HepG2 (cell line): ENCODE results near the gene MBD3L5. TPM values are rescaled to one million over a fixed set of nuclear protein-coding genes. Genes with fewer than 3 reads are reported as not detected.

Experiments used
- ATAC-seq: fragments of 200-7000 bp; cut with Tn5 transposase; 3 replicates; pipeline ENCODE4 v1.9.1; 2020; ENCODE audit warnings: mild to moderate bottlenecking, moderate library complexity
- BruUV-seq: library from RNA; stranded (reverse); fragments of 400-500 nt; replicated peaks from 2 replicates; lab custom pipeline; 2021; lab: Mats Ljungman, UMichigan
- CTCF ChIA-PET: fragments of 300-600 bp; formaldehyde crosslinking; extraction: SDS; loops from one replicate; lab custom pipeline; 2021; ENCODE audit warnings: low total read pairs, inconsistent platforms, low intra/inter-chr PET ratio; lab: Yijun Ruan, JAX
- POLR2A ChIA-PET: fragments of 350-600 bp; sonication (Branson Sonifier 250); formaldehyde crosslinking; loops from one replicate; lab custom pipeline; 2020; ENCODE audit warnings: antibody characterized with exemption, inconsistent platforms; lab: Yijun Ruan, JAX
- DNase-seq: peaks from one replicate; pipeline ENCODE4 v3.0.0-alpha.2; 2015; ENCODE audit warnings: low spot score
- FAIRE-seq: peaks from 3 replicates; lab custom pipeline; 2011; peaks lifted over from hg19 to GRCh38; lab: Jason Lieb, UNC
- H2AFZ ChIP-seq: one replicate; pipeline ENCODE4 v1.6.1; 2011; ENCODE audit warnings: low read length, inconsistent platforms
- H3K27ac ChIP-seq: fragments of 300-600 bp; 3 replicates; pipeline ENCODE4 v1.8.0; 2011; ENCODE audit warnings: mixed run types, mild to moderate bottlenecking, mixed read lengths, low read length, inconsistent platforms; ENCODE audit not compliant: insufficient read depth; ENCODE audit errors: extremely low read length
- H3K27me3 ChIP-seq, 2 experiments: fragments of 200-600 bp in 1 of 2; 2 replicates in 1 of 2; 3 replicates in 1 of 2; pipeline versions ENCODE4 v1.6.0 to v1.8.0; 2011; ENCODE audit warnings: low read length in 2 of 2, mild to moderate bottlenecking in 2 of 2, moderate library complexity in 2 of 2, inconsistent platforms in 1 of 2; ENCODE audit not compliant: insufficient read depth in 2 of 2, control insufficient read depth in 1 of 2
- H3K36me3 ChIP-seq, 2 experiments: fragments of 200-600 bp in 1 of 2; replicated peaks in 1 of 2; 2 replicates in 1 of 2; 3 replicates in 1 of 2; pipeline versions ENCODE4 v1.5.1 to v1.8.0; 2011; ENCODE audit warnings: low read length in 2 of 2, inconsistent platforms in 1 of 2; ENCODE audit not compliant: insufficient read depth in 2 of 2, control insufficient read depth in 1 of 2
- H3K4me1 ChIP-seq: 2 replicates; pipeline ENCODE4 v1.5.1; 2012; ENCODE audit warnings: low read length, inconsistent platforms; ENCODE audit not compliant: insufficient read depth
- H3K4me2 ChIP-seq: 2 replicates; pipeline ENCODE4 v1.6.0; 2011; ENCODE audit warnings: low read depth, low read length, inconsistent platforms
- H3K4me3 ChIP-seq, 3 experiments: fragments of 200-600 bp in 1 of 3; sonication (generic), shearing (Covaris generic) in 1 of 3; replicated peaks in 1 of 3; 2 replicates each; pipeline ENCODE4 v1.5.1; 2011 to 2016; ENCODE audit warnings: low read length in 3 of 3, inconsistent platforms in 2 of 3, low read depth in 2 of 3, mild to moderate bottlenecking in 2 of 3, control low read depth in 1 of 3, mixed read lengths in 1 of 3; ENCODE audit not compliant: insufficient read depth in 1 of 3
- H3K79me2 ChIP-seq: one replicate; pipeline ENCODE4 v1.6.1; 2011; ENCODE audit warnings: low read length, inconsistent platforms; ENCODE audit not compliant: insufficient read depth
- H3K9ac ChIP-seq: 2 replicates; pipeline ENCODE4 v1.6.0; 2011; ENCODE audit warnings: mild to moderate bottlenecking, low read depth, low read length, inconsistent platforms; ENCODE audit not compliant: insufficient read depth
- H3K9me3 ChIP-seq: 2 replicates; pipeline ENCODE4 v1.5.1; 2012; ENCODE audit warnings: mild to moderate bottlenecking, low read length
- H4K20me1 ChIP-seq: 2 replicates; pipeline ENCODE4 v1.6.0; 2011; ENCODE audit warnings: inconsistent platforms, mild to moderate bottlenecking, low read length, moderate library complexity; ENCODE audit not compliant: insufficient read depth
- CSRNP2 ChIP-seq: sonication (generic); formaldehyde crosslinking; conservative IDR thresholded peaks from 2 replicates; pipeline ENCODE4 v1.8.0; 2022; ENCODE audit warnings: low read depth, missing genetic modification reagents
- HNRNPK ChIP-seq: fragments of 200-400 bp; formaldehyde crosslinking; IDR thresholded peaks from 2 replicates; pipeline ENCODE4 v1.6.1; 2018; ENCODE audit warnings: low read length, low read depth, moderate library complexity, mild to moderate bottlenecking; ENCODE audit not compliant: poor library complexity, severe bottlenecking
- KDM1A ChIP-seq: IDR thresholded peaks from 2 replicates; pipeline ENCODE4 v1.6.1; 2016; ENCODE audit warnings: missing compliant biosample characterization
- KDM5B ChIP-seq: sonication (generic); formaldehyde crosslinking; IDR thresholded peaks from 2 replicates; pipeline ENCODE4 v1.4.0; 2020; ENCODE audit warnings: missing genetic modification reagents, mild to moderate bottlenecking, borderline replicate concordance
- MED8 ChIP-seq: sonication (generic); formaldehyde crosslinking; IDR thresholded peaks from 2 replicates; pipeline ENCODE4 v1.8.1; 2023; ENCODE audit warnings: mild to moderate bottlenecking, missing genetic modification reagents; ENCODE audit not compliant: insufficient replicate concordance
- YY1 ChIP-seq: IDR thresholded peaks from 2 replicates; pipeline ENCODE4 v1.6.1; 2011; ENCODE audit warnings: low read length, low read depth, moderate library complexity, mild to moderate bottlenecking; ENCODE audit not compliant: insufficient read depth, insufficient replicate concordance
- ZNF576 ChIP-seq: sonication (generic); formaldehyde crosslinking; IDR thresholded peaks from 2 replicates; pipeline ENCODE4 v1.4.0; 2020; ENCODE audit warnings: mild to moderate bottlenecking, missing genetic modification reagents
- ZNF768 ChIP-seq: sonication (generic); formaldehyde crosslinking; IDR thresholded peaks from 2 replicates; pipeline ENCODE4 v1.4.0; 2020; ENCODE audit warnings: missing genetic modification reagents
- ZSCAN25 ChIP-seq: sonication (generic); formaldehyde crosslinking; IDR thresholded peaks from 2 replicates; pipeline ENCODE4 v1.8.0; 2022; ENCODE audit warnings: mild to moderate bottlenecking, missing genetic modification reagents
- WGBS: methylation state at CpG from one replicate; pipeline ENCODE4 v1.1.6; 2017; ENCODE audit warnings: low lambda C conversion rate; 5-methylcytosine and 5-hydroxymethylcytosine counted together
- in situ Hi-C: cut with HindIII; loops from 2 replicates; pipeline ENCODE4 v1.10.0; 2017; ENCODE audit warnings: low pct_unique_long_range_greater_than_20kb; ENCODE audit not compliant: extremely low pct_ligation_motif_present
- intact Hi-C: fragments of 100-400 bp; cut with micrococcal nuclease; formaldehyde crosslinking; loops from one replicate; pipeline ENCODE4 v1.10.0; 2022; ENCODE audit not compliant: unreplicated experiment
- polyA plus RNA-seq, 8 experiments: library from polyadenylated mRNA; depleted of rRNA in 3 of 8; stranded (reverse) in 7 of 8; unstranded in 1 of 8; fragments of >200 nt; fragmentation: Illumina TruSeq in 4 of 8; extraction: Trizol in 4 of 8; gene quantifications; 2 replicates each; pipeline versions ENCODE4 v1.2.1 to v1.2.3, GENCODE V29; 2011 to 2016; ENCODE audit warnings: low read depth in 4 of 8, missing spikeins in 1 of 8, mixed read lengths in 1 of 8; ENCODE audit not compliant: insufficient read depth in 1 of 8
- total RNA-seq, 5 experiments: library from RNA; depleted of rRNA; stranded (reverse); fragments of >200 nt; fragmentation: Illumina TruSeq; extraction: Trizol; gene quantifications; 2 replicates each; pipeline ENCODE4 v1.2.3, GENCODE V29; 2016; ENCODE audit warnings: low read depth in 1 of 5
- TF ChIP-seq, protein P1 (sequence below): sonication (generic); formaldehyde crosslinking; IDR thresholded peaks from 2 replicates; pipeline ENCODE4 v1.5.0; 2020; ENCODE audit warnings: missing genetic modification reagents, mild to moderate bottlenecking, borderline replicate concordance

Gene MBD3L5
- total and polyA plus RNA-seq, 2 of the 13 experiments (the other 11 are each of a cell fraction or from before 2014, with no cell fraction given) = not detected

DNA sequence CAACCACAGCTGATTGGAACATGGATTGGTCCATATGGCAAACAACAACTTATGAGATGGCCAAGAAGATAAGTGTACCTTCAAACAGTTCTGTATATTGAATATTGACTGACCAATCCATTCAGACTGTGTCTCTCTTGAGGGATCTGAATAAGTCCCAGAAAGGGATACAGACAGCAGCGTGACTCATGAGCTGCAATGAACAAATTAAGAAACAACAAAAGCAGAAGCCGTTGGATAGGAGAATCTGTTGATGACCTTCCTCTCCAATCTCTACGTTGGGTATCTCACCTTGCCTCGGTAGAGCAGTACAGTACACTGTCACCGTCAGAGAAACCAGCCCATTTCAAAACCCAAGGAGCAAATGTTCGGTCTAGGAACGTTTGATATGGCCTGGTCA lies 30.4 kb upstream of the MBD3L5 start:
- no peaks in the 10 kb centered on the region for H3K36me3 ChIP-seq
- no TSS peak for BruUV-seq
- H3K4me1 ChIP-seq = no peaks in the 10 kb centered on the region
- TF ChIP-seq ZSCAN25 (CRISPR knock-in tag) = no peak
- no peak overlapping the region for H3K4me3 ChIP-seq
- ChIA-PET CTCF (no interaction called here), POLR2A (no interaction called here)
- no peak overlapping the region for H2AFZ ChIP-seq
- intact Hi-C loops = no loop called here
- no peak overlapping the region for H3K27ac ChIP-seq
- 6% methylated on average over 5 of the region's 7 CpGs for WGBS
- DNase-seq = no peak
- in situ Hi-C loops = no loop called here
- FAIRE-seq = no peak
- H3K79me2 ChIP-seq = no peaks in the 10 kb centered on the region
- H3K27me3 ChIP-seq = no peaks in the 10 kb centered on the region; a peak in 1 of 5 replicates
- H3K9ac ChIP-seq = no peak overlapping the region
- peaks cover 5% of the 10 kb centered on the region for H3K9me3 ChIP-seq
- no peaks in the 10 kb centered on the region for H4K20me1 ChIP-seq
- no peak overlapping the region for H3K4me2 ChIP-seq
- no peak for ATAC-seq

- H3K27ac ChIP-seq = no peak overlapping the region
- no peak for FAIRE-seq
- no peaks in the 10 kb centered on the region for H3K36me3 ChIP-seq
- no peak for TF ChIP-seq KDM1A (CRISPR knock-in tag)
- intact Hi-C loops (no loop called here), in situ Hi-C loops (no loop called here)
- no peak for ATAC-seq
- no peak overlapping the region for H3K4me3 ChIP-seq
- POLR2A ChIA-PET = no interaction called here
- no TSS peak for BruUV-seq
- H4K20me1 ChIP-seq = no peaks in the 10 kb centered on the region
- CTCF ChIA-PET = no interaction called here
- H3K27me3 ChIP-seq = no peaks in the 10 kb centered on the region; a peak in 1 of 5 replicates
- H3K9me3 ChIP-seq = peaks cover 1% of the 10 kb centered on the region
- H3K79me2 ChIP-seq = no peaks in the 10 kb centered on the region
- H3K4me1 ChIP-seq = no peaks in the 10 kb centered on the region
- H3K4me2 ChIP-seq = no peak overlapping the region
- no peak overlapping the region for H2AFZ ChIP-seq
- H3K9ac ChIP-seq = no peak overlapping the region
- DNase-seq = no peak
- 11% methylated on average over 3 of the region's 3 CpGs for WGBS
Measured at GRCh38 chr19:7000333-7000732, 30.0 kb upstream of the MBD3L5 start.

- H3K9me3 ChIP-seq = no peaks in the 10 kb centered on the region
- H3K4me3 ChIP-seq = no peak overlapping the region
- in situ Hi-C loops (no loop called here), intact Hi-C loops (no loop called here)
- no peaks in the 10 kb centered on the region for H3K36me3 ChIP-seq
- H3K27ac ChIP-seq = no peak overlapping the region
- H3K9ac ChIP-seq = no peak overlapping the region
- no TSS peak for BruUV-seq
- H2AFZ ChIP-seq = no peak overlapping the region
- H3K4me1 ChIP-seq = no peaks in the 10 kb centered on the region
- no peak overlapping the region for H3K4me2 ChIP-seq
- CTCF ChIA-PET = no interaction called here
- WGBS = 13% methylated on average over 1 of the region's 1 CpG
- H3K79me2 ChIP-seq = no peaks in the 10 kb centered on the region
- ATAC-seq (no peak), FAIRE-seq (no peak), DNase-seq (no peak)
- H3K27me3 ChIP-seq = no peaks in the 10 kb centered on the region; a peak in 1 of 5 replicates
- POLR2A ChIA-PET = no interaction called here
- no peaks in the 10 kb centered on the region for H4K20me1 ChIP-seq
- TF ChIP-seq CSRNP2 (CRISPR knock-in tag) (no peak), ZNF768 (no peak), KDM5B (no peak), ZNF576 (CRISPR knock-in tag) (no peak), YY1 (no peak), MED8 (CRISPR knock-in tag) (no peak), HNRNPK (no peak)
- TF ChIP-seq, protein P1, sequence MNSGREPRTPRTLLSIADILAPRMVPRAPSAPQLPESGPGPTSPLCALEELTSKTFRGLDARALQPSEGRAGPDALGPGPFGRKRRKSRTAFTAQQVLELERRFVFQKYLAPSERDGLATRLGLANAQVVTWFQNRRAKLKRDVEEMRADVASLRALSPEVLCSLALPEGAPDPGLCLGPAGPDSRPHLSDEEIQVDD (CRISPR knock-in tag) = no peak
Measured at GRCh38 chr19:7000816-7001215, 29.6 kb upstream of the MBD3L5 start.
